Choroid plexus epithelial cell (primary cell): ENCODE measurements around the gene TCAF1.

Experiments used
- DNase-seq: peaks from one replicate; pipeline ENCODE4 v3.0.0-alpha.2; 2010; ENCODE audit warnings: low read depth
- H3K4me3 ChIP-seq: 2 replicates; pipeline ENCODE4 v1.5.1; 2011; ENCODE audit warnings: low read depth, mild to moderate bottlenecking, control low read depth, low read length, moderate library complexity
- TF ChIP-seq, protein P1 (sequence below): conservative IDR thresholded peaks from 2 replicates; pipeline ENCODE4 v1.5.1; 2011; ENCODE audit warnings: low read depth, mild to moderate bottlenecking, control low read depth, inconsistent platforms, low read length, moderate library complexity

The TCAF1 gene

DNA sequence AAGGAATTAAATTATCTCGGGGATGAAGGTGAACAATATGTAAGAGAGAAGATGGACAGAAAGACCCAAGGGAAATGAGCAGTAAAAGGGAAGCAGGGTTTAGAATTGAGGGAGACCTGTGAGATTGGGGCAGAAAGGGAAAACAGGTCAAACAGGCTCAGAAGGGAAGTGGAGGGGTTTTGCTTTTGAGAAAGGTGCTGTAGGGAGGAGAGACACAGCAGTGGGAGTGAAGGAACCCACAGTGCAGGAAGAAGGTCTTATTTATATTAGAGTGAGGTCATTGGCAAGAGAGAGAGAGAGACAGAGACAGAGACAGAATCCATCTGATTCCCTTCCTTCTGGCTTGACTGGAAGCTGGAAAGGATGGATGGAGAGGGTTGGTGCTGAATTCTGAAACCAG, 3.5 kb upstream of the TCAF1 start:
- no peak overlapping the region for H3K4me3 ChIP-seq
- no peak for DNase-seq
- TF ChIP-seq, protein P1, sequence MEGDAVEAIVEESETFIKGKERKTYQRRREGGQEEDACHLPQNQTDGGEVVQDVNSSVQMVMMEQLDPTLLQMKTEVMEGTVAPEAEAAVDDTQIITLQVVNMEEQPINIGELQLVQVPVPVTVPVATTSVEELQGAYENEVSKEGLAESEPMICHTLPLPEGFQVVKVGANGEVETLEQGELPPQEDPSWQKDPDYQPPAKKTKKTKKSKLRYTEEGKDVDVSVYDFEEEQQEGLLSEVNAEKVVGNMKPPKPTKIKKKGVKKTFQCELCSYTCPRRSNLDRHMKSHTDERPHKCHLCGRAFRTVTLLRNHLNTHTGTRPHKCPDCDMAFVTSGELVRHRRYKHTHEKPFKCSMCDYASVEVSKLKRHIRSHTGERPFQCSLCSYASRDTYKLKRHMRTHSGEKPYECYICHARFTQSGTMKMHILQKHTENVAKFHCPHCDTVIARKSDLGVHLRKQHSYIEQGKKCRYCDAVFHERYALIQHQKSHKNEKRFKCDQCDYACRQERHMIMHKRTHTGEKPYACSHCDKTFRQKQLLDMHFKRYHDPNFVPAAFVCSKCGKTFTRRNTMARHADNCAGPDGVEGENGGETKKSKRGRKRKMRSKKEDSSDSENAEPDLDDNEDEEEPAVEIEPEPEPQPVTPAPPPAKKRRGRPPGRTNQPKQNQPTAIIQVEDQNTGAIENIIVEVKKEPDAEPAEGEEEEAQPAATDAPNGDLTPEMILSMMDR: no peak

DNA sequence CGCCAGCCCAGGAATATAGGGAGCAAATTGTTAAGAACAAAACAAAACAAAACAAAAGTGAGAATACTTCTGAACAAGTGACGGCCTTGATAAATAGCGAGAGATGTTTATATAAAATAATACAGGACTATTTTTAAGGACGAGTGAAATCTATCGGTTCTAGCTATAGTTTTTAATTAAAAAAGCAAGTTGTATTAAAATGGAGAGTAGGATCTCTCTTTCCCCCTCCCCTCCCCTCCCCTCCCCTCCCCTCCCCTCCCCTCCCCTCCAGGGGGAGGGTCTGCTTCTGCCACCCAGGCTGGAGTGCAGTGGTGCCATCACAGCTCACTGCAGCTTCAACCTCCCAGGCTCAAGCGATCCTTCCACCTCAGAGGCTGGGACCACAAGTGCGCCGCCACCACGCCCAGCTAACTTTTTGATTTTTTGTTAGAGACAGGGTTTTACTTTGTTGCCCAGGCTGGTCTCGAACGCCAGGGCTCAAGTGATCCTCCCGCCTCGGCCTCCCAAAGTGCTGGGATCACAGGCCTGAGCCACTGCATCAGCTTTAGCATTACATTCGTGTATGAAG, 440 bp upstream of the TCAF1 start:
- TF ChIP-seq, protein P1: no peak
- no peak overlapping the region for H3K4me3 ChIP-seq
- DNase-seq: no peak

DNA sequence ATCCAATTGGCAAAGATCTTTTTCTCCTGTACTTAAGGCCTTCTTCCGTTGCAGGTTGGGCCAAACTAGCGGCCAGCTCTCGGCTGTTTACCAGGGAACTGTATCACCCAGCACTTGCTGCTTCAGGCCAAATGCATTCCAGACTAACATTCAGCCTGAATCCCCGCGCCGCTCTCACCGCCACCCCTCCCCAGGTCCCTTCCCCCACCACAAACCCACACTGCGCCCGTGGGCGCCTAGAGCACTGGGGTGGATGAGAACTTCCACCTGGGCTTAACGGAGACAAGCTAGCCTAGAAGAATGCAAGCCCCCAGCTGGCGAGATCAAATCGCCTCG, 676 bp downstream of the TCAF1 start:
- TF ChIP-seq, protein P1: no peak
- peak; percentile 72 for DNase-seq
- peak overlapping the region; percentile 75 for H3K4me3 ChIP-seq

DNA sequence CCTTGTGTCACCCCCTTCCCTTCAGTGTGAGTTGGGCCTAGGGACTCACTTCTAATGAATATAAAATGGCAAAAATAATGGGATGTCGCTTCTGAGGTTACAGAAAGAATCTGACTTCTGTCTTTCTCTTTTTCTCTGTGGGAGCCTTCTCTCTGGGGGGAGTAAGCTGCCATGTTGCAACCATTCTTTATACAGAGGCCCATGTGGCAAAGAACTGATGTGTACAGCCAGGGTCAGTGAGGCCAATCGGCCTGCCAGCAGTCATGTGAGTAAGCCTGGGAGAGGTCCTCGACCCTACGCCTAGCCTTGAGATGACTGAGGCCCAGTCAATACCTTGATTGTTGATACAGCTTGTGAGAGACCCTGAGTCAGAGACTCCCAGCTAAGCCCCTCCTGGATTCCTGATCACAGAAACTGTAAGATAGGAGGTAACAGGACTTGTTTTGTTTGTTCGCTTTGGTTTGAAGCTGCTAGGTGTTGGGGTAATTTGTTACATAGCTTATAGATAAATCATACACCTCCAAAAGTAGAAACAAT, 1.7 kb downstream of the TCAF1 start:
- peak; percentile 60 for DNase-seq
- TF ChIP-seq, protein P1: no peak
- H3K4me3 ChIP-seq: peak overlapping the region; percentile 75

DNA sequence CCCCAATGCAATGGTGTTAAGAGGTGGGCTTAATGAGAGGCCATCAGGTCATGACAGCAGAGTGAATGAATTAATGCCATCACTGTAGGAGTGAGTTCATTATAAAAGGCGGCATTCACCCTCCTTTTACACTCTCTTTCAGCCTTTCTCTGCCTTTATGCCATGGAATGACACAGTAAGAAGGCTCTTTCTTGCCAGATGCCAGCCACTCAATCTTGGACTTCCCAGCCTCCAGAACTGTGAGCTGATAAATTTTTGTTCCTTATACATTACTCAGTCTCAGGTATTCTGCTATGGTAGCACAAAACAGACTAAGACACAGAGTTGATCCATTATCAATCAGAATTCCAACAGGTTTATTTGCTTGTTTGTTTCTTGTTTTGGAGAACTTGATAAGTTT, 3.2 kb downstream of the TCAF1 start:
- DNase-seq: no peak
- no peak overlapping the region for H3K4me3 ChIP-seq
- TF ChIP-seq, protein P1: no peak

DNA sequence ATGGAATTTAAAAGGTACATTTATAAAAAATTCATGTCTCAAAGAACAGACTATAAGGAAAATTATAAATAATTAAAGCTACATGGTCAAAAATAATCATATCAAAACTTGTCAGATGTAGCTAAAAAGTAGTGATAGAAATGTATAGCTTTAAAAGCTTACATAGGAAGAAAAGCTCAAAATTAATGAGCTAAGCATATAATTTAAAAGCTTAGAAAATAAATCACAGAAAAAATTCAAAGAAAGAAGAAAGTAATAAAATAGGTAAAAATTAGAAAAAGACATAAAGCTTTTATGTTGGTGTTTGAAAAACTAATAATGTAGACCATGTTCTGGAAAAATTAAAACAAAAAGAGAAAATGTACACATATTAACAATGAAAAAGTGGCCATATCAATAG, 5.3 kb downstream of the TCAF1 start:
- TF ChIP-seq, protein P1: no peak
- DNase-seq: no peak
- H3K4me3 ChIP-seq: no peak overlapping the region
